ENCODE data around the gene RASL10B. TPM values are rescaled to one million over a fixed set of nuclear protein-coding genes. Genes with fewer than 3 reads are reported as not detected.

Gene RASL10B
- total and polyA plus RNA-seq, 10 of the 15 experiments (the other 5 are each of a cell fraction or from before 2014, with no cell fraction given) = not detected

GRCh38 chr17:35705230-35705629 lies 26.2 kb upstream of the RASL10B start (continued):
- TF ChIP-seq USF1 (IDR thresholded peaks at IDR 0.05; ENCODE audit: borderline replicate concordance, extremely low read length, insufficient read depth, low read depth, low read length) (no peak), ZZZ3 (IDR thresholded peaks at IDR 0.05; ENCODE audit: control insufficient read depth, insufficient read length, low read depth) (no peak), KAT2A (conservative IDR thresholded peaks at IDR 0.05; ENCODE audit: control insufficient read depth, low read depth, low read length) (no peak), YBX1 (IDR thresholded peaks at IDR 0.05) (no peak), CBX3 (IDR thresholded peaks at IDR 0.05; ENCODE audit: borderline replicate concordance, low read depth) (no peak), PRDM15 (CRISPR knock-in tag; IDR thresholded peaks at IDR 0.05) (no peak)

- intact Hi-C loops (cut with micrococcal nuclease; ENCODE audit: unreplicated experiment) = no loop called here
- H3K27ac ChIP-seq (ENCODE audit: control insufficient read depth, insufficient read depth) = no peak overlapping the region
- H3K27me3 ChIP-seq (replicated peaks in 1 of 2; ENCODE audit: control insufficient read depth in 2 of 2, insufficient read depth in 2 of 2, low read length in 1 of 2) = no peaks in the 10 kb centered on the region
- H3K9me3 ChIP-seq (replicated peaks; ENCODE audit: control insufficient read depth, insufficient read depth, low read length) = no peaks in the 10 kb centered on the region
- no peak overlapping the region for H3K4me3 ChIP-seq
- ChIA-PET POLR2A (no interaction called here), RAD21 (ENCODE audit: unreplicated experiment) (no interaction called here), SMC1A (ENCODE audit: uncharacterized antibody, unreplicated experiment) (no interaction called here), CTCF (interaction anchor here (0.9 kb wide), 1 partner anchor 92 kb away, joined by 3 read pairs; no protein-coding TSS in a partner anchor)
- H4K20me1 ChIP-seq (ENCODE audit: control insufficient read depth, insufficient read depth) = no peaks in the 10 kb centered on the region
- H3K9ac ChIP-seq (ENCODE audit: control insufficient read depth, insufficient read depth, low read length) = no peak overlapping the region
- in situ Hi-C loops (cut with MboI) = no loop called here
- 51% methylated on average over 5 of the region's 5 CpGs for WGBS (ENCODE audit: insufficient coverage, insufficient replicate concordance, low lambda C conversion rate, missing lambda C conversion rate)
- no peaks in the 10 kb centered on the region for H3K79me2 ChIP-seq (ENCODE audit: control insufficient read depth, insufficient read depth, low read length)
- H2AFZ ChIP-seq (ENCODE audit: control insufficient read depth, low read depth, low read length) = no peak overlapping the region
- BruUV-seq (replicated peaks) = no TSS peak
- no peak for ATAC-seq
- H3K4me2 ChIP-seq (ENCODE audit: control insufficient read depth, insufficient read depth) = no peak overlapping the region
- no peak for FAIRE-seq
- H3K4me1 ChIP-seq (ENCODE audit: control insufficient read depth, insufficient read depth, low read length) = no peaks in the 10 kb centered on the region; the same call in 1 of the 2 replicates
- H3K36me3 ChIP-seq (ENCODE audit: control insufficient read depth in 2 of 2, insufficient read depth in 2 of 2, low read length in 1 of 2) = peaks cover 1 to 4% of the 10 kb centered on the region in 2 experiments; a peak in 2 of 4 replicates
- DNase-seq (ENCODE audit: low read depth, low spot score) = no peak
- no peak for TF ChIP-seq BACH1 (IDR thresholded peaks at IDR 0.05; ENCODE audit: borderline replicate concordance)
- TF ChIP-seq ZNF207 (IDR thresholded peaks at IDR 0.05; ENCODE audit: borderline replicate concordance) = no peak
- TF ChIP-seq MAX (IDR thresholded peaks at IDR 0.05; ENCODE audit: low read depth, low read length) = no peak
- TF ChIP-seq SREBF1 (IDR thresholded peaks at IDR 0.05; ENCODE audit: low read length) = no peak
- no peak for TF ChIP-seq ATF2 (IDR thresholded peaks at IDR 0.05; ENCODE audit: low read length)
- no peak for TF ChIP-seq KAT2A (conservative IDR thresholded peaks at IDR 0.05; ENCODE audit: control insufficient read depth, low read depth, low read length)
- no peak for TF ChIP-seq MEF2B (IDR thresholded peaks at IDR 0.05; ENCODE audit: partially characterized antibody, poor library complexity, severe bottlenecking)
- no peak for TF ChIP-seq SRF (IDR thresholded peaks at IDR 0.05; ENCODE audit: low read depth in 2 of 2, low read length in 2 of 2)
- TF ChIP-seq SUPT20H (IDR thresholded peaks at IDR 0.05; ENCODE audit: borderline replicate concordance, control insufficient read depth, low read depth, low read length) = no peak
These were observed 25.7 kb upstream of the RASL10B start for GRCh38 chr17:35705705-35706104.

All from GM12878 (cell line).